ENCODE results near the gene MRPL34. TPM values are rescaled to one million over a fixed set of nuclear protein-coding genes. Genes with fewer than 3 reads are reported as not detected.

MRPL34 gene
- total RNA-seq, 1 experiment from 2014 or later, result 78.9 TPM

DNA sequence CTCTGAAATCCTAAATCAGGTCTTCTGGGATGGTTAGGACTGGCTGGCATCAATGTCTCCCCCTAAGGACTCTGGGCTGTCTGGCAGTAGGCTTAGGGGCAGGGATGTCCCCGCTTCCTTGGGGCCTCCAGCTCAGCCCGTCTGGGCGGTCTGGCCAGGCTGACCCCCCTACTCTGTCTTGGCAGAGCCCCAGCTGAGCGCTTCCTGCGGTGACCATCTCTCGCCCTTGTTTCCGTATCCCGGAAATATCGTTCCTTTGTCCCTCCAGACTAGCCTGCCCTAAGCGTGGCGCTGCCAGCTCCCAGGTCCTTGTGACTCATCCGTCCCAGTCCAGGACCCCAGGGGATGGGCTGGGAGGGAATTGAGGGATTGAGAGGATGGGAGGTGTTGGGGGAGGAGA, 43.0 kb downstream of the MRPL34 start:
- Histone ChIP-seq H3K27me3 (replicated peaks; ENCODE audit: control insufficient read depth, insufficient read depth, low read length) (no peaks in the 10 kb centered on the region), H3K36me3 (ENCODE audit: control insufficient read depth, insufficient read depth, low read length) (no peaks in the 10 kb centered on the region), H3K4me1 (no peaks in the 10 kb centered on the region), H3K9me3 (no peaks in the 10 kb centered on the region), H3K4me3 (ENCODE audit: low read depth, low read length) (no peak overlapping the region)
- H3K27me3 Mint-ChIP-seq (ENCODE audit: insufficient read depth, unreplicated experiment), result peaks cover 6% of the 10 kb centered on the region
- intact Hi-C loops (cut with micrococcal nuclease; ENCODE audit: unreplicated experiment), result loop anchor here (5.0 kb wide), 1 partner anchor 119 kb away; no protein-coding TSS in a partner anchor
- no TSS peak for BruUV-seq (replicated peaks)
- peaks cover 5% of the 10 kb centered on the region for H3K36me3 Mint-ChIP-seq (ENCODE audit: insufficient read depth, unreplicated experiment)
- no peaks in the 10 kb centered on the region for H3K4me1 Mint-ChIP-seq (ENCODE audit: low read depth, unreplicated experiment)
- POLR2A ChIA-PET, result no interaction called here
- H3K9me3 Mint-ChIP-seq (ENCODE audit: unreplicated experiment), result no peaks in the 10 kb centered on the region
- CTCF ChIA-PET, result no interaction called here
- no peak for DNase-seq
- no peak overlapping the region for H3K4me3 Mint-ChIP-seq (ENCODE audit: unreplicated experiment)
- H3K27ac Mint-ChIP-seq (ENCODE audit: unreplicated experiment), result no peak overlapping the region
- TF ChIP-seq, protein P1, sequence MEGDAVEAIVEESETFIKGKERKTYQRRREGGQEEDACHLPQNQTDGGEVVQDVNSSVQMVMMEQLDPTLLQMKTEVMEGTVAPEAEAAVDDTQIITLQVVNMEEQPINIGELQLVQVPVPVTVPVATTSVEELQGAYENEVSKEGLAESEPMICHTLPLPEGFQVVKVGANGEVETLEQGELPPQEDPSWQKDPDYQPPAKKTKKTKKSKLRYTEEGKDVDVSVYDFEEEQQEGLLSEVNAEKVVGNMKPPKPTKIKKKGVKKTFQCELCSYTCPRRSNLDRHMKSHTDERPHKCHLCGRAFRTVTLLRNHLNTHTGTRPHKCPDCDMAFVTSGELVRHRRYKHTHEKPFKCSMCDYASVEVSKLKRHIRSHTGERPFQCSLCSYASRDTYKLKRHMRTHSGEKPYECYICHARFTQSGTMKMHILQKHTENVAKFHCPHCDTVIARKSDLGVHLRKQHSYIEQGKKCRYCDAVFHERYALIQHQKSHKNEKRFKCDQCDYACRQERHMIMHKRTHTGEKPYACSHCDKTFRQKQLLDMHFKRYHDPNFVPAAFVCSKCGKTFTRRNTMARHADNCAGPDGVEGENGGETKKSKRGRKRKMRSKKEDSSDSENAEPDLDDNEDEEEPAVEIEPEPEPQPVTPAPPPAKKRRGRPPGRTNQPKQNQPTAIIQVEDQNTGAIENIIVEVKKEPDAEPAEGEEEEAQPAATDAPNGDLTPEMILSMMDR (IDR thresholded peaks at IDR 0.05; ENCODE audit: insufficient read depth in 1 of 2, low read depth in 1 of 2, low read length in 1 of 2, severe bottlenecking in 1 of 2, unreplicated experiment in 1 of 2), result no peak

DNA sequence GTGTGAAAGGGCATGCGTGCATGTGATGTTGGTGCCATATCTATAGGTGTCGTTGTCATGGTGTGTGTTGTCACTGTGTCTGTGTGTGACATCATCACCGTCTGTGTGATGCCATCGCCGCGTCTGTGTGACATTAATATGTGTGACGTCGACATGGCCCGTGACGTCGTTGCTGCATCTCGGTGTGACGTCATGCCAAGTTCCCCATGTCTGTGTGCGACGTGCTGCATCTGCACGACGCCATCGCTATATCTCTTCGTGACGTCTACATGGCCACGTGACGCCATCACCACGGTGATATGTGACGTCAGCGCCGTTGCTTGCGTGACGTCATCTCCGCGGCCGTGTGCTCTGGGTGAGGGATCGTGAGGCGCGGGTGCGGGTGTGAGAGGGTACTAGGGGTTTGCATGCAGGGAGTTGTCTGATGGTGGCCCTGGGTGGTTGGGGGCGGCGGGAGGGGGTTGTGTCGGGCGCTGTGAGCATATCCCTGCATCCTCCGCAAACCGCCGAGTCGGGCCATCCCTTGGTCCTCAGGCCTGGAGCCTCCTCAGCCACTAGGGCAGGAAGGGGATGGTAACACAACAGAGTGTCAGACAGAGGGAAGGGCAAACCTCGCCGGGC, 46.3 kb downstream of the MRPL34 start:
- ChIA-PET CTCF (no interaction called here), POLR2A (no interaction called here)
- Histone ChIP-seq H3K4me3 (ENCODE audit: low read depth, low read length) (no peak overlapping the region), H3K36me3 (ENCODE audit: control insufficient read depth, insufficient read depth, low read length) (no peaks in the 10 kb centered on the region), H3K4me1 (no peaks in the 10 kb centered on the region), H3K9me3 (no peaks in the 10 kb centered on the region), H3K27me3 (replicated peaks; ENCODE audit: control insufficient read depth, insufficient read depth, low read length) (no peaks in the 10 kb centered on the region)
- no peaks in the 10 kb centered on the region for H3K4me1 Mint-ChIP-seq (ENCODE audit: low read depth, unreplicated experiment)
- H3K27ac Mint-ChIP-seq (ENCODE audit: unreplicated experiment), result no peak overlapping the region
- H3K36me3 Mint-ChIP-seq (ENCODE audit: insufficient read depth, unreplicated experiment), result no peaks in the 10 kb centered on the region
- H3K4me3 Mint-ChIP-seq (ENCODE audit: unreplicated experiment), result no peak overlapping the region
- no peak for DNase-seq
- H3K27me3 Mint-ChIP-seq (ENCODE audit: insufficient read depth, unreplicated experiment), result peaks cover 6% of the 10 kb centered on the region
- TF ChIP-seq, protein P1 (IDR thresholded peaks at IDR 0.05; ENCODE audit: insufficient read depth in 1 of 2, low read depth in 1 of 2, low read length in 1 of 2, severe bottlenecking in 1 of 2, unreplicated experiment in 1 of 2), result no peak
- no peaks in the 10 kb centered on the region for H3K9me3 Mint-ChIP-seq (ENCODE audit: unreplicated experiment)
- no TSS peak for BruUV-seq (replicated peaks)
- intact Hi-C loops (cut with micrococcal nuclease; ENCODE audit: unreplicated experiment), result no loop called here

DNA sequence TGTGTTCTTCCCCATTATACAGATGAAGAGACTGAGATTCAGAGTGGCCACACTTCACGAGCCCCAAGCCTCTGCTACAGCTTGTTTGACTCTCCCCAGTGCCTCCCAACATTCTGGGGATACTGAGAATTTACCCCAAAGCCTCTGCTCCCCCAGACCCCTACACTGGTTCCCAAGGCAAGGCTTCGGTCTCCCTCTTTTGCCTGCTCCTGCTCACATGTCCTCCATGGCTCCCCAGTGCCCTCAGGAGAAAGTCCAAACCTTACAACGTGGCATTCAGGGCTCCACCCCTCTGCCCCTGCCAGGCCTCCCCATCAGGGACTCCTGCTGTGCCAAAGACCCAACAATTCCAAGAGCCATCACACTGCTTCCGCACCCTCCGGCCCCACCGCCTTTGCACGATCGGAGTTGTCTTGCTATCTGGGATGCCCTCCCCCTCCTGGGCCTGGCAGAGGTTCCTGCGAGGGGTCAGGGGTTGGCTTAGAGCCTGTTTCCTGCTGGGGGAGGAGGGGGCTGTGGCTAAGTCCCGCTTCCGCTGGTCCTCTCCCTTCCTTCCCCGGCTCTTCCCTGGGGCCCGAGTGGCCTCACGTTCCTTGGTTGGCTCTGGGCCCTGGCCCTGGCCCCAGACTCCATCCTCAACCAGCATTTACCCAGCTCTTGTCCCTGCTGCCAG, 47.1 kb downstream of the MRPL34 start:
- TF ChIP-seq, protein P1 (IDR thresholded peaks at IDR 0.05; ENCODE audit: insufficient read depth in 1 of 2, low read depth in 1 of 2, low read length in 1 of 2, severe bottlenecking in 1 of 2, unreplicated experiment in 1 of 2), result no peak
- Mint-ChIP-seq H3K4me1 (ENCODE audit: low read depth, unreplicated experiment) (no peaks in the 10 kb centered on the region), H3K27me3 (ENCODE audit: insufficient read depth, unreplicated experiment) (peaks cover 4% of the 10 kb centered on the region), H3K27ac (ENCODE audit: unreplicated experiment) (no peak overlapping the region), H3K36me3 (ENCODE audit: insufficient read depth, unreplicated experiment) (no peaks in the 10 kb centered on the region), H3K9me3 (ENCODE audit: unreplicated experiment) (no peaks in the 10 kb centered on the region), H3K4me3 (ENCODE audit: unreplicated experiment) (no peak overlapping the region)
- intact Hi-C loops (cut with micrococcal nuclease; ENCODE audit: unreplicated experiment), result no loop called here
- Histone ChIP-seq H3K4me3 (ENCODE audit: low read depth, low read length) (no peak overlapping the region), H3K9me3 (no peaks in the 10 kb centered on the region), H3K27me3 (replicated peaks; ENCODE audit: control insufficient read depth, insufficient read depth, low read length) (no peaks in the 10 kb centered on the region), H3K36me3 (ENCODE audit: control insufficient read depth, insufficient read depth, low read length) (no peaks in the 10 kb centered on the region), H3K4me1 (no peaks in the 10 kb centered on the region)
- no peak for DNase-seq
- ChIA-PET CTCF (no interaction called here), POLR2A (no interaction called here)
- no TSS peak for BruUV-seq (replicated peaks)

Measured in Caco-2 (cell line).